ENCODE data around the gene IGSF6.
"Not testable (repeated sequence)": the region's sequence is repeated elsewhere in the genome, so short reads cannot be mapped to it uniquely, and the experiment has no call there.

IGSF6 gene, protein sequence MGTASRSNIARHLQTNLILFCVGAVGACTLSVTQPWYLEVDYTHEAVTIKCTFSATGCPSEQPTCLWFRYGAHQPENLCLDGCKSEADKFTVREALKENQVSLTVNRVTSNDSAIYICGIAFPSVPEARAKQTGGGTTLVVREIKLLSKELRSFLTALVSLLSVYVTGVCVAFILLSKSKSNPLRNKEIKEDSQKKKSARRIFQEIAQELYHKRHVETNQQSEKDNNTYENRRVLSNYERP

DNA sequence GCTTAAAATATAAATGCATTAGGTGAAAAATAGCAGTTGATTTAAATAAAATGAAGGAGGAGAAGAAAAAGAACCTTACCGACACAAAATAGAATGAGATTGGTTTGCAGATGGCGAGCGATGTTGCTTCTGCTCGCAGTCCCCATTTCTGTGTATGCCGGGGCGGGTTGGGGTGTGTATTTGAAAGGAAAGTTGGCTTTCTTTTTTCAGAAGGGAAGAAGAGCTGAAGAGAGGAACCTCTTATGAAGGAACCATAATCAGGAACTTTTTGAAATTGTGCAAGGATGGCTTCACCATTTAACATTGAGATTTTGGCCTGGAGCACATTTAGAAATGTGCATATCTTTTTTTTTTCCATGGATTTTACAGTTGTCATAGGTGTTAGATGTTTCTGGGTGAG, at the start of gene IGSF6:
Gene IGSF6 (minus strand): TSS at position 156 of the 400 bp plus-strand sequence. CDS start 10 bp downstream, at position 146.
- Histone ChIP-seq H3K27me3 (ENCODE audit: control insufficient read depth in 1 of 2, insufficient read depth in 2 of 2, low read length in 2 of 2) (no peaks in the 10 kb centered on the region), H3K4me3 (ENCODE audit: low read depth in 1 of 2, low read length in 2 of 2) (no peak within 1 kb of the TSS), H3K36me3 (ENCODE audit: insufficient read depth, low read length) (peaks cover 17% of the 10 kb centered on the region), H3K9ac (ENCODE audit: low read length) (no peak within 1 kb of the TSS), H3K27ac (ENCODE audit: low read depth, low read length) (no peak within 1 kb of the TSS), H3K9me3 (ENCODE audit: low read length) (no peaks in the 10 kb centered on the region), H3K4me1 (ENCODE audit: insufficient read depth, low read length) (peaks cover 12% of the 10 kb centered on the region)

DNA sequence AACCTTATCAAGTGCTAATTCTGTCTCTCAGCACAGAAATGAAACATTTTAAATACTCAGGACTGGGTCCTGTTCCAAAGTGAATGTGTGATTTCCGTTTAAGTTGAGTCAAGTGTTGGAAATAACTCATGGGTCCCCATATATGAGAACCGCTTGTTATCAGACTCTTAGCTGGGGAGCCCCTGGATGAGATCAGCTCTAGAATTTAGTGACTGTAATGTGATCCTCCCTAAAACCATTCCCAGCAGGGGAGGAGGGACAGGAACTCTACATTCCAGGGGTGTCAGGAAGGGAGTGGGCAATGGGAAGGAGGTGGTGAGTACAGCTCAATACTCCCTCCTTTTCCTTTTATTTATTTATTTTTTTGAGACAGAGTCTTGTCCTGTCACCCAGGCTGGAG, 48.9 kb upstream of the IGSF6 start:
- H3K9me3 ChIP-seq (ENCODE audit: low read length) = no peaks in the 10 kb centered on the region
- H3K4me3 ChIP-seq (ENCODE audit: low read depth in 1 of 2, low read length in 2 of 2) = no peak overlapping the region
- H3K9ac ChIP-seq (ENCODE audit: low read length) = no peak overlapping the region
- no peak overlapping the region for H3K27ac ChIP-seq (ENCODE audit: low read depth, low read length)
- no peaks in the 10 kb centered on the region for H3K4me1 ChIP-seq (ENCODE audit: insufficient read depth, low read length)
- no peaks in the 10 kb centered on the region for H3K27me3 ChIP-seq (ENCODE audit: control insufficient read depth in 1 of 2, insufficient read depth in 2 of 2, low read length in 2 of 2)
- no peaks in the 10 kb centered on the region for H3K36me3 ChIP-seq (ENCODE audit: insufficient read depth, low read length)

DNA sequence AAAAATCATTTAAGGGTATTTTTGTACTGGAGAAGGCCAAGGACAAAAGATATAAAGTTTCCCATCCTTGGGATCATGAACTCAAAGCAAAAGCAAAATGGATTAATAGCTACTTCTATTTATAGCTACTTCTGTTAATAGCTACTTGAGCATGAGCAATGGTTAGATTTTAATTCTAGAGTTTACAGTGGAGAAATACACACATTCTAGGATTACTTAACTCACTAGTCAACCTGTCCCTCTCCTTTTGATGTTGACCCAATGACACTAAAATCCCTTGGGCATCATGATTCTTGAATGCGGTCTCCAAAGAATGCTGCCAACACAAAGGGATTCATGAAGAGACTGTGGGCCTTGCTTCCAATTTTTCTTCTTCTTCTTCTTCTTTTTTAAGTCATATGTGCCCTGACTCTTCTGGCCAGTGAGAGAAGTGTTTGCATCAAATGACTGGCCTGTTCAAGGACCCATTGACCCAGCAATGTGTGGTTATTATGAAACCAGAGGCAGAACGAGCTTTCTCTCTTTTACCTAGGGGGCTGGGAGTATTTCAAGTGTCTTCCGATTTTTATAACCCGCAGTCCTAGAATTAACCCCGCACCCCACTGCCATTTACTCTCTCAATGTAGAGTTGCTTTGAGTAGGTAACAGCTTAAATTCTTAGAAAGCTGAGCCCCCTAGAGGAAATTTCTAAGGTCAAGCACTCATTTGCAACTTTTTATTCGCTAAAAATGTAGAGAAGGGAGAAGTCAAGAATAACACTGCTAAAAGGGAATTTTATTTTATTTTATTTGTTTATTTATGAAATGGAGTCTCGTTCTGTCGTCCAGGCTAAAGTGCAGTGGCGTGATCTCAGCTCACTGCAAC, 46.0 kb upstream of the IGSF6 start:
- H3K27me3 ChIP-seq (ENCODE audit: control insufficient read depth in 1 of 2, insufficient read depth in 2 of 2, low read length in 2 of 2) = no peaks in the 10 kb centered on the region
- no peaks in the 10 kb centered on the region for H3K9me3 ChIP-seq (ENCODE audit: low read length)
- H3K27ac ChIP-seq (ENCODE audit: low read depth, low read length) = no peak overlapping the region
- H3K9ac ChIP-seq (ENCODE audit: low read length) = no peak overlapping the region
- no peaks in the 10 kb centered on the region for H3K4me1 ChIP-seq (ENCODE audit: insufficient read depth, low read length)
- H3K36me3 ChIP-seq (ENCODE audit: insufficient read depth, low read length) = no peaks in the 10 kb centered on the region
- no peak overlapping the region for H3K4me3 ChIP-seq (ENCODE audit: low read depth in 1 of 2, low read length in 2 of 2)

DNA sequence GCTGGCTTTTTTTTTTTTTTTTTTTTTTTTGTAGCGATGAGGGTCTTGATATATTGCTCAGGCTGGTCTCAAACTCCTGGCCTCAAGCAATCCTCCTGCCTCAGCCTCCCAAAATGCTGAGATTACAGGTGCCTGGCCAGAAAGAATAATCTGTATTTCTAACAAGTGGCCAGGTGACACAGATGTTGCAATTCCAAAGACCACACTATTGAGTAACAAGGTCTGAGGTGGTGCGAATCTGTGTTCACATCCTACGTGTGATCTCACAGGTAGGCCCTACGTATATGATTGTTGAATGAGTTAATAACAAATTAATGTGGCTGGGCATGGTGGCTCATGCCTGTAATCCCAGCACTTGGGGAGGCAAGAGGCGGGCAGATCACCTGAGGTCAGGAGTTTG, 44.6 kb upstream of the IGSF6 start:
- Histone ChIP-seq H3K9ac (ENCODE audit: low read length) (no peak overlapping the region), H3K4me3 (ENCODE audit: low read depth in 1 of 2, low read length in 2 of 2) (no peak overlapping the region), H3K4me1 (ENCODE audit: insufficient read depth, low read length) (no peaks in the 10 kb centered on the region), H3K27ac (ENCODE audit: low read depth, low read length) (no peak overlapping the region), H3K36me3 (ENCODE audit: insufficient read depth, low read length) (no peaks in the 10 kb centered on the region), H3K9me3 (ENCODE audit: low read length) (no peaks in the 10 kb centered on the region), H3K27me3 (ENCODE audit: control insufficient read depth in 1 of 2, insufficient read depth in 2 of 2, low read length in 2 of 2) (no peaks in the 10 kb centered on the region)

DNA sequence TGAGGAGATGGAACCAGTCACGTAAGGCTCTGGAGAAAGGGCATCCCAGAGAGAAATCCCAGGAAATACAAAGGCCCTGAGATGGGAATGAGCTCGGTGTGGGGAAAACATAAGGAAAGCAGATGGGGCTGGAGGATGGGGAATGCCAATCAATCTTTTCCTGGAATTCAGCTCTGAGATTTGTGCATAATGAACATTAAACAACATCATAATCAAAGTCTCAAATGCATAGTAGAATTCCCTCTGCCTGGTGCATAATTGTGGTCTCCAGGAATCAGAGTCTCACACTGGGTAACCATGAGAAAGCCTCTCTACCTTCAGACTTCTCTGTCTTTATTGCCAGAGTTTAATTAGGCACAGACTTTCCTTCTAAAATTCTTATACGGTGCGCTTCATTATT, 42.2 kb upstream of the IGSF6 start:
- Histone ChIP-seq H3K4me1 (ENCODE audit: insufficient read depth, low read length) (no peaks in the 10 kb centered on the region), H3K27ac (ENCODE audit: low read depth, low read length) (no peak overlapping the region), H3K36me3 (ENCODE audit: insufficient read depth, low read length) (no peaks in the 10 kb centered on the region), H3K4me3 (ENCODE audit: low read depth in 1 of 2, low read length in 2 of 2) (no peak overlapping the region), H3K9ac (ENCODE audit: low read length) (no peak overlapping the region), H3K9me3 (ENCODE audit: low read length) (no peaks in the 10 kb centered on the region), H3K27me3 (ENCODE audit: control insufficient read depth in 1 of 2, insufficient read depth in 2 of 2, low read length in 2 of 2) (no peaks in the 10 kb centered on the region)

DNA sequence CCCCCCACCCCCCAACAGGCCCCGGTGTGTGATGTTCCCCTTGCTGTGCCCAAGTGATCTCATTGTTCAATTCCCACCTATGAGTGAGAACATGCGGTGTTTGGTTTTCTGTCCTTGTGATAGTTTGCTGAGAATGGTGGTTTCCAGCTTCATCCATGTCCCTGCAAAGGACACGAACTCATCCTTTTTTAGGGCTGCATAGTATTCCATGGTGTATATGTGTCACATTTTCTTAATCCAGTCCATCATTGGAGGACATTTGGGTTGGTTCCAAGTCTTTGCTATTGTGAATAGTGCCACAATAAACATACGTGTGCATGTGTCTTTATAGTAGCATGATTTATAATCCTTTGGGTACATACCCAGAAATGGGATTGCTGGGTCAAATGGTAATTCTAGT, 38.6 kb upstream of the IGSF6 start:
- H3K9me3 ChIP-seq (ENCODE audit: low read length); H3K27me3 ChIP-seq (ENCODE audit: control insufficient read depth in 1 of 2, insufficient read depth in 2 of 2, low read length in 2 of 2); H3K36me3 ChIP-seq (ENCODE audit: insufficient read depth, low read length); H3K27ac ChIP-seq (ENCODE audit: low read depth, low read length); H3K9ac ChIP-seq (ENCODE audit: low read length); H3K4me1 ChIP-seq (ENCODE audit: insufficient read depth, low read length); H3K4me3 ChIP-seq (ENCODE audit: low read depth in 1 of 2, low read length in 2 of 2): not testable (repeated sequence)

DNA sequence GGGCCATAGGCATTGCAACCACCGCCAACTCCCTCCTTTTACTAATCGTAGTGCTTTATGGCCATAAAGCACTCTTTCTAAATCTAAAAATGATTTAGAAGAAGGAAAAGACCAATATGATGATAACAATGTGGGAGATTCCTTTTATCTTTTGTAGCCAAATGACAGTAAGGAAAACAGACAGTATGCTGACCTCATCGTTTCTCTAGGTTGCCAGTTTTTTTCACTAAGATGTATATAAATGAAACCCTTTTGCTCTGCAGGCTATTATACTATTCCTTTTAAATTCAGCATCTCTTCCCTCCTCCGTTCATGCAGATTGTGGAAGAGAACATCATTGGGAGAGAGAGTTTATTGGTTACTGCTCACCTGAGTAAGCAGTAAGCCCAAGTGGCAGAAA, 36.7 kb upstream of the IGSF6 start:
- H3K9ac ChIP-seq (ENCODE audit: low read length) = no peak overlapping the region
- H3K9me3 ChIP-seq (ENCODE audit: low read length) = no peaks in the 10 kb centered on the region
- no peaks in the 10 kb centered on the region for H3K27me3 ChIP-seq (ENCODE audit: control insufficient read depth in 1 of 2, insufficient read depth in 2 of 2, low read length in 2 of 2)
- H3K4me3 ChIP-seq (ENCODE audit: low read depth in 1 of 2, low read length in 2 of 2) = no peak overlapping the region
- no peak overlapping the region for H3K27ac ChIP-seq (ENCODE audit: low read depth, low read length)
- no peaks in the 10 kb centered on the region for H3K4me1 ChIP-seq (ENCODE audit: insufficient read depth, low read length)
- H3K36me3 ChIP-seq (ENCODE audit: insufficient read depth, low read length) = no peaks in the 10 kb centered on the region

DNA sequence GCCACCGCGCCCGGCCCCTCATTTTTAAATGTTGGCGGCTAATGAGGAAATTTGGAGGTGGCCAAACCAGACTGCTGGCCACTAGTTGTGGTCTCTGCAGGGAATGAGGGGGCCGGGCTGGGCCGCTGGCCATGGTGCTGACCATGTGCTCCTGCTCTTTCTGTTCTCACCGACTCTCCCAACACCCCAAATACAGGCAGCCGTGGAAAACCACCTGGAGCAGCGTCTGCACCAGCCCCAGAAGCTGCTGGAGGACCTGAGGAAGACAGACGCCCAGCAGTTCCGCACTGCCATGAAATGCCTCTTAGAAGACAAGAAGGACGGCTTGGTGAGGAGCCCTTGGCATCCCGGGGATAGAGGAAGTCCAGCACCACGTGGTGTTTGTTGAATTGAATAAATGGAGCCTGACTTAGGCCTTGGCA, 32.6 kb upstream of the IGSF6 start:
- H3K36me3 ChIP-seq (ENCODE audit: insufficient read depth, low read length) = no peaks in the 10 kb centered on the region
- H3K9ac ChIP-seq (ENCODE audit: low read length) = no peak overlapping the region
- no peaks in the 10 kb centered on the region for H3K9me3 ChIP-seq (ENCODE audit: low read length)
- no peaks in the 10 kb centered on the region for H3K4me1 ChIP-seq (ENCODE audit: insufficient read depth, low read length)
- no peaks in the 10 kb centered on the region for H3K27me3 ChIP-seq (ENCODE audit: control insufficient read depth in 1 of 2, insufficient read depth in 2 of 2, low read length in 2 of 2)
- H3K27ac ChIP-seq (ENCODE audit: low read depth, low read length) = no peak overlapping the region
- no peak overlapping the region for H3K4me3 ChIP-seq (ENCODE audit: low read depth in 1 of 2, low read length in 2 of 2)

DNA sequence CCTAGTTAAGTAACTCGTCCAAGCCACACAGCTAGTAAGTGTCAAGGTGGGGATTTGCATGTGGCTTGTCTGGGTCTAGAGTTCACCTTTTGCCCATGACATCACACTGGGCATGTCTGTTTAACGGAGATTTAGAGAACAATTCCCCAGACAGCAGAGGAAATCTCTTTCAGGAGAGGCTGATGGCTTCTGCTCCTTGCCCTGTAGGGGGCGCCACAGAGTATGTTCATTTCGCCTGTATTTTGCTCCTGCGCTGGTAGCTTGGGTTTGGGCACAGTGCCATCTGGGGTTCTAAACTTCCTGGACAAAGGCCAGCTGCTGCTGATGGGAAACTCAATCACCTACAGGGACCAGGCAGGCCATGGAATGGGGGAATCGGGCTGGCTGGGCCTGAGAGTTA, 31.8 kb upstream of the IGSF6 start:
- no peak overlapping the region for H3K27ac ChIP-seq (ENCODE audit: low read depth, low read length)
- no peak overlapping the region for H3K4me3 ChIP-seq (ENCODE audit: low read depth in 1 of 2, low read length in 2 of 2)
- no peaks in the 10 kb centered on the region for H3K4me1 ChIP-seq (ENCODE audit: insufficient read depth, low read length)
- H3K27me3 ChIP-seq (ENCODE audit: control insufficient read depth in 1 of 2, insufficient read depth in 2 of 2, low read length in 2 of 2) = no peaks in the 10 kb centered on the region
- H3K9ac ChIP-seq (ENCODE audit: low read length) = no peak overlapping the region
- H3K9me3 ChIP-seq (ENCODE audit: low read length) = no peaks in the 10 kb centered on the region
- no peaks in the 10 kb centered on the region for H3K36me3 ChIP-seq (ENCODE audit: insufficient read depth, low read length)

DNA sequence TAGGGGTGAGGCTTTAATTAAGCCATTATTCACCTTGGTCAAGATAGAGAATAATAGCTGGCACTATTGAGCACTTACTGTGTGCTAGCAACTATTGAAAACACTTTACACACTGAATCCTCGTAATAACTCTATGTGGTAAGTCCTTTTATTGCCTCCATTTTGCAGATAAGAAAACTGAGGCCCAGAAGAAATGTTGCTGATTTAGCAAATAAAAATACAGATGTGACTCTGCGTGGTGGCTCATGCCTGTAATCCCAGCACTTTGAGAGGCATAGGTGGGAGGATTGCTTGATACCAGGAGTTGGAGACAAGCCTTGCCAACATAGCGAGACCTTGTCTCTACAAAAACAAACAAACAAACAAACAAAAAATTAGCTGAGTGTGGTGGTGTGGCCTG, 30.8 kb upstream of the IGSF6 start:
- H3K27ac ChIP-seq (ENCODE audit: low read depth, low read length) = no peak overlapping the region
- no peaks in the 10 kb centered on the region for H3K27me3 ChIP-seq (ENCODE audit: control insufficient read depth in 1 of 2, insufficient read depth in 2 of 2, low read length in 2 of 2)
- no peak overlapping the region for H3K4me3 ChIP-seq (ENCODE audit: low read depth in 1 of 2, low read length in 2 of 2)
- no peaks in the 10 kb centered on the region for H3K9me3 ChIP-seq (ENCODE audit: low read length)
- no peaks in the 10 kb centered on the region for H3K36me3 ChIP-seq (ENCODE audit: insufficient read depth, low read length)
- H3K4me1 ChIP-seq (ENCODE audit: insufficient read depth, low read length) = no peaks in the 10 kb centered on the region
- no peak overlapping the region for H3K9ac ChIP-seq (ENCODE audit: low read length)

DNA sequence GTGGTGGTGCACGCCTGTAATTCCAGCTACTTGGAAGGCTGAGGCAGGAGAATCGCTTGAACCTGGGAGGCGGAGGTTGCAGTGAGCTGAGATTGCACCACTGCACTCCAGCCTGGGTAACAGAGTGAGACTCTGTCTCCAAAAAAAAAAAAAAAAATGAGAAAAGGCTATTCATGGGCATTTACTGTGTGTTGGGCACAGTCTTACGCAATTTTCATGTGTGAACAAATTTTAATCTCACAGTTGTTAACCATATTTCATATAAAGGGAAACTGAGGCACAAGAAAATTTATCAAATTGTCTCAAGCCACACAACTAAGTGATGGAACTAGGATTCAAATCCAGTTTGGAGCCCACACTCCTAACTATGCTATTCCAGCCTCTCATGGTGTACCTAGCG, 28.3 kb upstream of the IGSF6 start:
- not testable (repeated sequence) for H3K36me3 ChIP-seq (ENCODE audit: insufficient read depth, low read length); H3K9ac ChIP-seq (ENCODE audit: low read length); H3K27ac ChIP-seq (ENCODE audit: low read depth, low read length); H3K4me1 ChIP-seq (ENCODE audit: insufficient read depth, low read length); H3K9me3 ChIP-seq (ENCODE audit: low read length); H3K27me3 ChIP-seq (ENCODE audit: control insufficient read depth in 1 of 2, insufficient read depth in 2 of 2, low read length in 2 of 2); H3K4me3 ChIP-seq (ENCODE audit: low read depth in 1 of 2, low read length in 2 of 2)

DNA sequence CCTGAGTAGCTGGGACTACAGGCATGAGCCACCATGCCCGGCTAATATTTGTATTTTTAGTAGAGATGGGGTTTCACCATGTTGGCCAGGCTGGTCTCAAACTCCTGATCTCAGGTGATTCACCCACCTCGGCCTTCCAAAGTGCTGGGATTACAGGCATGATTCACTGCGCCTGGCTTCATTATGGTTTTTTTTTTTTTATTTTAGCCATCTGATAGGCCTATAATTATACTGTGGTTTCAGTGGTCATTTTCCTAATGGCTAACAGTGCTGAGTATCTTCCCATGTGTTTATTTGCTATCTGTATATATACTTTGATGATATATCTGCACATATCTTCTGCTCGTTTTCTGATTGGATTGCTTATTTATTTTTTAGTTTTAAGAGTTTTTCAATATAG, 22.0 kb upstream of the IGSF6 start:
- H3K4me1 ChIP-seq (ENCODE audit: insufficient read depth, low read length) = not testable (repeated sequence)

More for the DNA sequence above, 22.0 kb upstream of the IGSF6 start:
- not testable (repeated sequence) for H3K4me3 ChIP-seq (ENCODE audit: low read depth in 1 of 2, low read length in 2 of 2); H3K9ac ChIP-seq (ENCODE audit: low read length); H3K27me3 ChIP-seq (ENCODE audit: control insufficient read depth in 1 of 2, insufficient read depth in 2 of 2, low read length in 2 of 2); H3K36me3 ChIP-seq (ENCODE audit: insufficient read depth, low read length); H3K27ac ChIP-seq (ENCODE audit: low read depth, low read length); H3K9me3 ChIP-seq (ENCODE audit: low read length)
